Stimulated activated CD4-positive, alpha-beta T cell treated with anti-CD3 and anti-CD28 coated beads, Interleukin-12 subunit alpha, Interleukin-12 subunit beta, amount 100 ng/mL, for 24 hours (primary cell): ENCODE results near the gene DPH7.
"Not testable (repeated sequence)": the region's sequence is repeated elsewhere in the genome, so short reads cannot be mapped to it uniquely, and the experiment has no call there.

Source experiments
- DNase-seq, 2 experiments: peaks; one replicate each; pipeline ENCODE4 v3.0.0-alpha.2; 2020; ENCODE audit warnings: low read depth in 2 of 2

The DPH7 gene

DNA sequence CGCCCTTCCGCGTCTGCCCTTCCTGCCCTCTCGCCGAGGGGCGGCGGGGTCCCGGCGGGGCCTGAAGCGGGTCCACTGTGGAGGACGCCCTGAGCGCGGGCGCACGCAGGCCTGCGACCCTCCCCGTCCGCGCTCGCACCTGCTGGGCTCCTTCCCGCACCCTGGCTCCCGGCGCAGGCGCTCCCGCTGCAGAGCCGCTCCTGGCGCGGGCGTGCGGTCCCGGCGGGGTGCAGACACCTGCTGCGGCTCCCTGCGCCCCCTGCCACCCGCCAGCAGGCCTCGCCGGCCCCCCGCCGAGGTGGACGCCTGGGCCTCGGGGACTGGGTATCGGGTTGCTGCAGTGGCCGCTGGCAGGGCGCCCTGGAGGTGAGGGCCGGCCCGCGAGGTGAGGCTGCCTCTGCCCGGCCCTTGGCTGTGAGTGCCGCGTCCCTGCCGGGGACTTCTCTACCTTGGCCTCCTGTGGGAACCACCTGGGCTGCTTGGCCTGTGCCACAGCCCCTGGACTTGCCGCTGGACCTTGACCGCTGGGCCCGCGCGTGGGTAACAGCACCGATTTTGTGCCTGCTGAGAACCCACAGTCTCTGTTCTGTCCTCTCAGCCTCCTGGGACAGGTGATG lies 27.4 kb upstream of the DPH7 start:
- no peak for DNase-seq

DNA sequence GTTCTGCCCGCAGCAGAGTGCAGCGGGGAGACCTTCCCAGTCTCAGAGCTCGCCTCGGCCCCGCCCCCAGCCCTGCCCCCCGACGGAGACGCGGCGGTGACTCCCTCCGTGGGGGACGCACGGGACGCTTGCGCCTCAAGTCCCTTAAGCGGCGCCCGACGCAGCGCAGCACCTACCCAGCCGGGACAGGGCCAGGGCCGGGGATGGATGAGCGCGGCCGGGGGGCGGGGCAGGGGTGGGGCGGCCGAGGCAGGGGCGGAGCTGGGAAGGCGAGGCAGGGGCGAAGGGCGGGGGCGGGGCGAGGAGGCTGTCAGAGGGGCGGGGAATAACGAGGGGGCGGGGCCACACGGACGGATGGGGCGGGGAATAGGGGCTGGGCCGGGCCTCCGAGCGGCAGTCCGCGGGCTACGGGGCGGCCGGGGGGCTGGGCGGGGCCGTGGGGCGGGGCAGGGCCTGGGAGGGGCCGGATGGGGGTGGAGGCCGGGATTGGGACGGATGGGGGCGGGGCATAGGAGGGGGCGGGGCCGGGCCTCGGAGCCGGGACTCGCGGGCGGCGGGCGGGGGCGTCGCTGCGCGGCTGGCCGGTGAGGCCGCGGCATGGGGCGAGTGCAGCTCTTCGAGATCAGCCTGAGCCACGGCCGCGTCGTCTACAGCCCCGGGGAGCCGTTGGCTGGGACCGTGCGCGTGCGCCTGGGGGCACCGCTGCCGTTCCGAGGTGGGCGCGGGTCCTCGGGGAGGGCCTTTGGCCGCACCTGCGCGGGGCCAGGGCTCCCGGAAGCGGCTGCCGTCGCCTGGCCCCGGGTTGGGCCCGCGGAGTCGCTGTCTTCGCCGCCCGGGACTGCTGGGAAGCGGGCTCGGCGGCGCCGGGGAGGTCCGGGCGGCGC lies 26.6 kb upstream of the DPH7 start, which contains the start of gene ARRDC1:
TSS of gene ARRDC1 (plus strand) at position 566 of the 884 bp plus-strand sequence. CDS start at position 598, 32 bp downstream.
- DNase-seq: peak; percentile 85 to 88

- DNase-seq: no peak
These were observed 25.8 kb upstream of the DPH7 start for GRCh38 chr9:137604345-137605086.

- no peak for DNase-seq
These were observed 25.2 kb upstream of the DPH7 start for GRCh38 chr9:137603879-137604278.

- no peak for DNase-seq
These were observed 23.9 kb upstream of the DPH7 start for GRCh38 chr9:137602661-137603060.

DNA sequence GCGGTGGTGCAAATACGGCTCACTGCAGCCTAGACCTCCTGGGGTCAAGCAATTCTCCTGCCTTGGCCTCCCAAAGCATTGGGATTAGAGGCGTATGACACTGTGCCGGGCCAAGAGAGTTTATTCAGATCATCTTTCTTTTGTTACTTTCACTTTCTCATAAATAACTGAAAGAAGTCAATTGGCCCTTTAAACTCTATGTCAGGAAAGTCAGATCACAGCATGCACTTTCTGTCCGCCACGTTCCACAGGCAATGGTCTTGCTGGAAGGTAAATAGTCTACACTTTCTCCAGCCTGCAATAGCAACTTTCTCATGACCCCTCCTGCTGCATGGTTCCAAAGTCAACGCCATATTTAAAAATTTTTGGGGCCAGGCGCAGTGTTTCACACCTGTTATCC lies 20.2 kb upstream of the DPH7 start:
- DNase-seq: no peak

GRCh38 chr9:137596577-137596976 lies 17.9 kb upstream of the DPH7 start:
- not testable (repeated sequence) for DNase-seq

GRCh38 chr9:137593176-137593575 lies 14.5 kb upstream of the DPH7 start:
- DNase-seq: no peak

- DNase-seq: no peak
These were observed 14.0 kb upstream of the DPH7 start for GRCh38 chr9:137592767-137593166.

GRCh38 chr9:137590469-137591383 lies 12.0 kb upstream of the DPH7 start, which contains the start of gene ZMYND19:
TSS of gene ZMYND19 (minus strand) at chr9:137590512. CDS start at chr9:137590263, 249 bp downstream.
- DNase-seq: peak; percentile 80 to 81

GRCh38 chr9:137590123-137590468 lies 11.4 kb upstream of the DPH7 start:
- DNase-seq: no peak

- DNase-seq: no peak
These were observed 10.9 kb upstream of the DPH7 start for GRCh38 chr9:137589441-137590122.

GRCh38 chr9:137588891-137589290 lies 10.2 kb upstream of the DPH7 start:
- no peak for DNase-seq

DNA sequence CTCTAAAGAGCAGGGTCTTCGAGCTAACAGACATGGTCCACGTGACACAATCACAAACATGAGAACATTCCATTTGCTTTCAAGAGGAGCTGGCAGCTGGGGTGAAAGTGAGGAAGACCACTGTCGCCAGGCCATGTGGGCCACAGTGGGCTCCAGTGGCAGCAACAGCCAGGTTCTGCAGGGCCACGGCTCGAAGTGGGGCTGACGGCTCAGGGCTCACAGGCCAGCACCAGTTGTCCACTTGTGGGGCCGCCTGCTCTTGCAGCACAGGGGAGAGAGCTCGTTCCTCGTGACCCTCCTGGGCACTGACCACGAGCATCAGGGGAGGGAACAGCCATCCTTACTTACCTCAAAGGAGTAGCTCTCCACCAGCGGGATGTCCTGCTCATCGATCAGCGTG lies 9.6 kb upstream of the DPH7 start:
- DNase-seq: no peak

- DNase-seq: no peak
These were observed 8.1 kb upstream of the DPH7 start for GRCh38 chr9:137586854-137587253.

DNA sequence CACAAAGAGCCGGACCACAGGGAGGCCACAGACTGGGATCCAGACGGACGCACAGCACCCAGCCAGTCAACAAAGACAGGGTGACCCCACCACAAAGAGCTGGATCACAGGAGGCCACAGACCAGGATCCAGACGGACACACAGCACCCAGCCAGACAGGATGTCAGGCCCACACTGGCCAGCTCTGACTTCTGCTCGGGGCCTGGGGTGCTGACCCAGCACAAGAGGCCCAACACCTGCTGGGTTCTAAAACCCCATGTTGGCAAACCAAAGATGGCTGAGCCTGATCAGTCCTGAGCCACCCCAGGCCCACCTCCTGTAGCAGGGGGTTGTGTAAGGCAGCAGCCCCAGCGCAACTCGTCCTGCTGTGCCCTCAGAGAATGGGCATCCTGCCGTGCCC lies 5.2 kb upstream of the DPH7 start:
- no peak for DNase-seq

DNA sequence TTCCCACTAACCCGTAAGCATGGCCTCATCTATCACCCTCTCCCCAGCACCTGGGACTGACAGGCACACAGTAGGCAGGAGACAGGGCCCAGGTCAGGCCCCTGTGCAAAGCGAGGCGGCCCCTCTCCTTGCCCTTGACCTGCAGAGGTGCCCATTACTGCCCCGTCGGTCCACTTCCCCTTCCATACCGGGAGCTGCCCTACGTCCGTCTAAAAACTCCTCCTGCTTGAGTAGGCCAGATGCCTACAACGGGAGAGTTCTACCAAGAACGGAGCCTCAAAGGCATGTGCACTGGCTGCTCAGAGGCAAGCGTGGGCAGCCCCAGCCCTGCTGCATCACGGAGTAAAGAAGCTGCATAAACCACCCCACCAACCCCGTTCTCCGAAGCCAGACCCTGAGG lies 4.6 kb upstream of the DPH7 start:
- DNase-seq: no peak

GRCh38 chr9:137582286-137582860 lies 3.6 kb upstream of the DPH7 start:
- DNase-seq: no peak

- DNase-seq: no peak
These were observed 2.9 kb upstream of the DPH7 start for GRCh38 chr9:137581361-137582285.
